ENCODE measurements around the gene SP3. TPM values are rescaled to one million over a fixed set of nuclear protein-coding genes. Genes with fewer than 3 reads are reported as not detected.

The SP3 gene
- total RNA-seq, 2 experiments from 2014 or later, result 101 TPM

GRCh38 chr2:173989884-173990215 lies 24.7 kb upstream of the SP3 start:
- POLR2A ChIA-PET, result no interaction called here
- H3K4me1 Mint-ChIP-seq, result no peaks in the 10 kb centered on the region
- no peak overlapping the region for H3K4me3 Mint-ChIP-seq
- H3K36me3 Mint-ChIP-seq, result no peaks in the 10 kb centered on the region
- no peak for ATAC-seq (ENCODE audit: low read depth)
- H3K27ac Mint-ChIP-seq, result no peak overlapping the region
- no peak for DNase-seq
- no peaks in the 10 kb centered on the region for H3K9me3 Mint-ChIP-seq
- H3K27me3 Mint-ChIP-seq, result peaks cover 17% of the 10 kb centered on the region

GRCh38 chr2:173989160-173989883 lies 24.1 kb upstream of the SP3 start:
- POLR2A ChIA-PET, result no interaction called here
- ATAC-seq (ENCODE audit: low read depth), result no peak

DNA sequence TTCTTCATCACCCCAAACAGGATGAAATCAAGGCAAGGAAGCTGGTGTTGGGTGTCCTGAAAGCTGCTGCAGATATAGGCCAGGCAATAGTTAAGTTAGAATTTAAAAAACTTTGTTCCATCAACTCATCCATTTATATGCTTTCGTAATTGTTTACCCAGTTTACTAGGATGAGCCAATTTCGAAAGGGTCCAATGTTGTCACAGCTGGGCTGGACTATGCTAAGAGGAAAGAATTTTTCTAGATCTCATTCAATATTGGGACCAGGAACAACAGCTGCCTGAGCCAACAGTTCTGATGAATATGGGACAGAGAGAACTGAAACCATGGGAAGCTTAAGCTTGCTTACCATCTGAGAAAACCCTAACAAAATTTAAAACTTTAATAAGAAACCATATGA lies 21.6 kb upstream of the SP3 start:
- POLR2A ChIA-PET, result no interaction called here
- Mint-ChIP-seq H3K36me3 (no peaks in the 10 kb centered on the region), H3K4me1 (no peaks in the 10 kb centered on the region), H3K4me3 (no peak overlapping the region), H3K27me3 (peaks cover 8% of the 10 kb centered on the region), H3K9me3 (no peaks in the 10 kb centered on the region), H3K27ac (no peak overlapping the region)
- ATAC-seq (ENCODE audit: low read depth), result no peak
- no peak for DNase-seq

More at GRCh38 chr2:173989160-173989883, 24.1 kb upstream of the SP3 start:
- DNase-seq, result no peak
- no peaks in the 10 kb centered on the region for H3K36me3 Mint-ChIP-seq
- H3K27me3 Mint-ChIP-seq, result peaks cover 11% of the 10 kb centered on the region
- no peaks in the 10 kb centered on the region for H3K4me1 Mint-ChIP-seq
- H3K4me3 Mint-ChIP-seq, result no peak overlapping the region
- H3K27ac Mint-ChIP-seq, result no peak overlapping the region
- no peaks in the 10 kb centered on the region for H3K9me3 Mint-ChIP-seq

DNA sequence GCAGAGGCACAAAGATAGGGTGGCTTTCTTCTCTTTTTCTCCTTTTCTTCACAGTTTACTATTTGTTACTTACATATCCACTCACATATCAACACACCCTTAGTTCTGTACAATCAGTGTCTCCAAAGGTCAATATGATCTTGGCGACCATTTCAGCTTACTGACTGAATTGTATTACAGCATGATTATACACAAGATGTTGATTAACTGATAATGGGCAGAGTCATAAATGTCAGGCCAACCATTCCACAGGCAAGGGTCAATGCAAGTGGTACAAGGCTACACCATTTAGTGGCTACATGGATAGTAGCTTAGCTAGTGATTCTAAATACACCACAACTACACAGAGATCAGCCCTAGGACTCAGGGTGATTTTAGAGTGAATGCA lies 20.4 kb upstream of the SP3 start:
- H3K36me3 Mint-ChIP-seq, result no peaks in the 10 kb centered on the region

DNA sequence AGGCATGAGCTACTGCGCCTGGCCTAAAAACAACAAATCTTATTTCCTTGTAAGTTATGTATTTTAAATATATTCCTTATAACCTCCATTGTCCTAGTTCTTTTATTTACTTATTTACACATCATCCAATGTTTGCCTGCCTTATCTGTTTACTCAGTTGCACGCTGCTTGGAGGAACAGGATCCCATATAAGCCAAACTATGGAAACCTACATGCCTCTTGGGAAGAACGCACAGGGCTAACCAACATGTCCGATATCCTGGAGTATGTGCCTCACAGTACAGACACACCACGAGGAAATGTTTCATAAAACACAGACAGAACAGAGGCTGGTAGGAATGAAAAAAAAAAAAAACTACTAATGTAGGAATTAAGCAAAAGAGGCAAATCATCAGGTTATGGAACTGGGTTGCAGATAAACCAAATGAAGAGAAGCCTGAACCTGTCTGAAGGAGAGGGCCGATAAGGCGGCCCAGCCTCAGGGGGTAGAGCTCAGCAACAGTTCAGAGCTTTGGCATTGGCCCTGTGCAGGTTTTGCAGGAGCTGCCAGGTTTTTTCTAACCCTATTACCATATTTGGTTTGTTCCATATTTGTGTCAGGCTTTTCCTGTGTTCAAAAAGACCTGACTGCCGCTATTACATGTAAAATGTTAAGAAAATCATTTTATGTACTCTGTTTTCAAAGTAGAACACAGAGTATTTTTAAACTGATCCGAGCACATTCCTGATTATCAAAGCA lies 19.9 kb upstream of the SP3 start:
- no peak overlapping the region for H3K4me3 Mint-ChIP-seq
- H3K36me3 Mint-ChIP-seq, result no peaks in the 10 kb centered on the region
- H3K9me3 Mint-ChIP-seq, result no peaks in the 10 kb centered on the region
- H3K27me3 Mint-ChIP-seq, result peaks cover 8% of the 10 kb centered on the region
- H3K27ac Mint-ChIP-seq, result no peak overlapping the region
- ATAC-seq (ENCODE audit: low read depth), result no peak
- H3K4me1 Mint-ChIP-seq, result no peaks in the 10 kb centered on the region
- no peak for DNase-seq
- POLR2A ChIA-PET, result interaction anchor here (0.7 kb wide), 1 partner anchor 129 kb away, joined by 3 read pairs; no protein-coding TSS in a partner anchor

More for the DNA sequence above, 20.4 kb upstream of the SP3 start:
- no peak overlapping the region for H3K27ac Mint-ChIP-seq
- POLR2A ChIA-PET, result interaction anchor here (0.7 kb wide), 1 partner anchor 128 kb away, joined by 3 read pairs; no protein-coding TSS in a partner anchor
- ATAC-seq (ENCODE audit: low read depth), result no peak
- H3K4me3 Mint-ChIP-seq, result no peak overlapping the region
- H3K9me3 Mint-ChIP-seq, result no peaks in the 10 kb centered on the region
- no peak for DNase-seq
- H3K4me1 Mint-ChIP-seq, result no peaks in the 10 kb centered on the region
- H3K27me3 Mint-ChIP-seq, result peaks cover 8% of the 10 kb centered on the region

DNA sequence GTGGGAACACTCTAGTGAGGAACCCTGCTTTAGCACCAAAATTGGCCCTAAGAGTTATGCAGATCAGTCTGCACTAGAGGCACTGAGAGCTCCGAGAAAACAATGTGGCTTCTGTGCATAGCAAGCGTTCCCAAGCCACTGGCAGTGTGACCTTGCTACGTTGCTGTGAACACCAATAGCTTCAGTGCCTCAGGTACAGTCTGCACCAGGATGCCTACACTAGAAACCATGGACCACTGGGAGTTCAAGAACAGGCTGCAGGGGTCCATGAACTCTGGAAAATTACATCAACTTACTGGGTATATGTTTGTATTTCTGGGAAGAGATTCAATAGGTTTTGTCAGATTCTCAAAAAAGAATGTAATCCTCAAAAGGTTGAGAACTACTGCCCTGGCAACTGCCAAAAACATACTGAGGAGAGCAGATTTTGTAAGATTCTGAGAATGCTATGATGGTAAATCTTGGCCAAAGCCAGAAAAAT lies 18.3 kb upstream of the SP3 start:
- DNase-seq, result no peak
- no peak for ATAC-seq (ENCODE audit: low read depth)
- H3K27ac Mint-ChIP-seq, result no peak overlapping the region
- no peaks in the 10 kb centered on the region for H3K9me3 Mint-ChIP-seq
- POLR2A ChIA-PET, result no interaction called here
- no peak overlapping the region for H3K4me3 Mint-ChIP-seq
- no peaks in the 10 kb centered on the region for H3K36me3 Mint-ChIP-seq
- H3K4me1 Mint-ChIP-seq, result no peaks in the 10 kb centered on the region
- peaks cover 5% of the 10 kb centered on the region for H3K27me3 Mint-ChIP-seq

DNA sequence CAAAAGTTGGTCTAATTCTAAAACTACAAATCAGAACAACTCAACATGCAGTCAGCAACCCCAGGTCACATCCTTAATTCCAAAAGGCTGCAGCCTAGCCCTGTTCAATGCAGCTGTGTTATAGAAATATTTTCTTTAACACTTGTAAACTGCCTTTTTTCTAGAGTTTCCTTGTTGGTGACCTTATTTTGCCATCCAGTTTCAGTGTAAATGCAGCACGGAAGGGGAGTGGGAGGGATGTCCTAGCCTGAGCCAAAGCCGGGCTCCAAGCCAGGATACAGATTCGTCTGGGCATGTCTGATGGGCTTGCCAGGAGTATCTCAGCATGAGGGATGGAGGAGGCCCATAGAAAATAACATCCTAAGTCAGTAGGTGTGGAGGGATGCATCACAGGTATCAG lies 17.7 kb upstream of the SP3 start:
- Mint-ChIP-seq H3K36me3 (no peaks in the 10 kb centered on the region), H3K4me3 (no peak overlapping the region), H3K27ac (no peak overlapping the region), H3K27me3 (peaks cover 5% of the 10 kb centered on the region), H3K9me3 (no peaks in the 10 kb centered on the region), H3K4me1 (no peaks in the 10 kb centered on the region)
- no peak for ATAC-seq (ENCODE audit: low read depth)
- POLR2A ChIA-PET, result no interaction called here
- DNase-seq, result no peak

- Mint-ChIP-seq H3K4me1 (no peaks in the 10 kb centered on the region), H3K9me3 (no peaks in the 10 kb centered on the region), H3K4me3 (no peak overlapping the region), H3K27me3 (peaks cover 5% of the 10 kb centered on the region), H3K27ac (no peak overlapping the region), H3K36me3 (no peaks in the 10 kb centered on the region)
- ATAC-seq (ENCODE audit: low read depth), result no peak
- POLR2A ChIA-PET, result no interaction called here
- DNase-seq, result no peak
Measured at GRCh38 chr2:173982182-173982714, 17.1 kb upstream of the SP3 start.

DNA sequence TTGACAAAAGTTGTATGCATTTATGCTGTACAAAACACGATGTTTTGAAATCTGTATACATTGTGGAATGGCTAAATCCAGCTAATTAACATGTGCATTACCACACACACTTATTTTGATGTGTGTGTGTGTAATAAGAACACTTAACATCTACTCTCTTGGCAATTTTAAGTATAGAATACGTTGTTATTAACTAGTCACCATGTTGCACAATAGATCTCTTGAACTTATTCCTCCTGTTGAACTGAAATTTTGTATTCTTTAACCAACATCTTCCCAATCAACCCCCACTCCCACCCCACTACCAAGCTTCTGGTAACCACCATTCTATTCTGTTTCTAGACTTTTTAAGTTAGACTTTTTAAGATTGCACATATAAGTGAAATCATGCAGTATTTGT lies 16.3 kb upstream of the SP3 start:
- Mint-ChIP-seq H3K36me3 (no peaks in the 10 kb centered on the region), H3K9me3 (no peaks in the 10 kb centered on the region), H3K27ac (no peak overlapping the region), H3K27me3 (peaks cover 4% of the 10 kb centered on the region), H3K4me3 (no peak overlapping the region), H3K4me1 (no peaks in the 10 kb centered on the region)
- POLR2A ChIA-PET, result no interaction called here
- no peak for DNase-seq
- no peak for ATAC-seq (ENCODE audit: low read depth)

DNA sequence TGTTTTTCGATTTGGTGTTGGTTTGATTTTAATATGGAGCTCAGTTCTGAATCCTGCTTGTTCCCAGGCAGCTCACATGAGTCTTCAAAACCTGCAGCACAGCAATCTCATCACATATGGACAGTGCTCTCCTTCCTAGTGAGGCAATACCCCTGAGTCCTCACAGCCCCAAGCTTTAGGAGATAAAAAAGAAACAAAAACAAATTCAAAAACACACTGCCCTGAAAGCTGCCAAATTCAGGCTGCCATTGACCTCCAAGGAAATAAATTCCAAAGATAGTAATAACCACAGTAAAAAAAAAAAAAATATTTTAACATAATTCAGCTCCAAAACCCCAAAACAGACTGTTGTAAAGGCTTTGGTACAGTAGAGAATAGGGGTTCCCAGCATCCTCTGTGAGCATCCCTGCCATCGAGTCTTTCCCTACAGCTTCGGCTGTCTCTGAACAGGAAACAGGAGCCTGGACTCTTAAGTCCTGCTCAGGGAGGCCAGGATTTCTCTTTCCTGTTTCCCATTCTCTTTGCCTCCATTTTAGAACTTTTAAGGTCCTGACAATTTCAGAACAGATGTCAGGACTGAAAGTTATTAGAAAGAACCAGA lies 14.7 kb upstream of the SP3 start:
- Mint-ChIP-seq H3K4me1 (no peaks in the 10 kb centered on the region), H3K36me3 (no peaks in the 10 kb centered on the region), H3K27me3 (peaks cover 3% of the 10 kb centered on the region), H3K9me3 (no peaks in the 10 kb centered on the region), H3K4me3 (no peak overlapping the region), H3K27ac (no peak overlapping the region)
- ATAC-seq (ENCODE audit: low read depth) (no peak), DNase-seq (no peak)
- POLR2A ChIA-PET, result interaction anchor here (0.7 to 1.2 kb wide), 2 partner anchors 9 to 14 kb away, joined by 3 to 4 read pairs; no protein-coding TSS in a partner anchor

DNA sequence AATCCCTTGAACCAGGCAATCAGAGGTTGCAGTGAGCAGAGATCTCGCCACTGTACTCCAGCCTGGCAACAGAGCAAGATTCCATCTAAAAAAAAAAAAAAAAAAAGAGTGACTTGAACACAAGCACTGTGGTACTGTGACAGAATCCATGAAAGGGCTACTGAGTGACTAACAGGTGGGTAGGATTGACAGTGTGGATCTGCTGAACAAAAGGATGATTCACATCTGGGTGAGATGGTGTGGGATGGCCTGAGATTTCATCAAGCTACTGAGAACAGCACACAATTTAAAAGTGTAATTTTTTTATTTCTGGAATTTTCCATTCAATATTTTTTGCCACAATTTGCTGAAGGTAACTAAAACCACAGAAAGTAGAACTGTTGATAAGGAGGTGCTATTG lies 13.3 kb upstream of the SP3 start:
- Mint-ChIP-seq H3K36me3 (no peaks in the 10 kb centered on the region), H3K9me3 (no peaks in the 10 kb centered on the region), H3K27ac (no peak overlapping the region), H3K4me1 (no peaks in the 10 kb centered on the region), H3K27me3 (no peaks in the 10 kb centered on the region), H3K4me3 (no peak overlapping the region)
- no peak for ATAC-seq (ENCODE audit: low read depth)
- POLR2A ChIA-PET, result interaction anchor here (0.5 to 0.6 kb wide), 2 partner anchors 16 to 22 kb away, joined by 3 read pairs; no protein-coding TSS in a partner anchor
- DNase-seq, result no peak

GRCh38 chr2:173972636-173973035 lies 7.5 kb upstream of the SP3 start:
- DNase-seq (no peak), ATAC-seq (ENCODE audit: low read depth) (no peak)
- H3K27me3 Mint-ChIP-seq, result peaks cover 6% of the 10 kb centered on the region
- no peaks in the 10 kb centered on the region for H3K9me3 Mint-ChIP-seq
- POLR2A ChIA-PET, result no interaction called here
- H3K4me3 Mint-ChIP-seq, result no peak overlapping the region
- no peak overlapping the region for H3K27ac Mint-ChIP-seq
- H3K4me1 Mint-ChIP-seq, result no peaks in the 10 kb centered on the region
- no peaks in the 10 kb centered on the region for H3K36me3 Mint-ChIP-seq

DNA sequence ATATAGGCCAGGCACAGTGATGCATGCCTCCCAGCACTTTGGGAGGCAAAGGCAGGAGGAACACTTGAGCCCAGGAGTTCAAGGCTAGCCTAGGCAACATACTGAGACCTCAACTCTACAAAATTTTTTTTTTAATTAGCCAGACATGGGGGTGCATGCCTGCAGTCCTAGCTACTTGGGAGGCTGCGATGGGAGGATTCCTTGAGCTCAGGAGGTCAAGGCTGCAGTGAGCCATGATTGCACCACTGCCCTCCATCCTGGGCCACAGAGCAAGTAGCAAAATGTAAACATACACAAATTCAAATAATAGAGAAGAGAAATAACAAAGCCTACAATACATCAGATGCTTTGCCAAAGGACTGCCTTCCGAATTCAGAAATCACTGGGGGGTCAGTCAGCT lies 7.0 kb upstream of the SP3 start:
- no peak for DNase-seq
- Mint-ChIP-seq H3K36me3 (no peaks in the 10 kb centered on the region), H3K9me3 (no peaks in the 10 kb centered on the region), H3K4me3 (no peak overlapping the region), H3K4me1 (no peaks in the 10 kb centered on the region), H3K27ac (no peak overlapping the region), H3K27me3 (peaks cover 6% of the 10 kb centered on the region)
- POLR2A ChIA-PET, result no interaction called here
- ATAC-seq (ENCODE audit: low read depth), result no peak

Data from activated naive CD8-positive, alpha-beta T cell treated with anti-CD3 and anti-CD28 coated beads, Interleukin-2, amount 10 ng/mL, durations not matched to agents 7 days and 5 days (primary cell).